Measurements from ENCODE around the gene CREB3L1. TPM values are rescaled to one million over a fixed set of nuclear protein-coding genes. Genes with fewer than 3 reads are reported as not detected.

The CREB3L1 gene
- total RNA-seq, 1 donor from 2014 or later: 0.53 TPM

- FAIRE-seq (no peak), DNase-seq (ENCODE audit: low read depth) (no peak)
- TF ChIP-seq CTCF (IDR thresholded peaks at IDR 0.05; ENCODE audit: insufficient read depth, low read length, severe bottlenecking): no peak
- no peak overlapping the region for H3K4me3 ChIP-seq (ENCODE audit: low read depth, low read length)
- H3K36me3 ChIP-seq (ENCODE audit: control insufficient read depth, insufficient read depth, low read length): peaks cover 1% of the 10 kb centered on the region
- no peaks in the 10 kb centered on the region for H3K27me3 ChIP-seq (ENCODE audit: control insufficient read depth, insufficient read depth, low read length)
Observed at GRCh38 chr11:46362156-46363030, 84.9 kb downstream of the CREB3L1 start.

GRCh38 chr11:46363031-46363407, 85.6 kb downstream of the CREB3L1 start:
- Histone ChIP-seq H3K4me3 (ENCODE audit: low read depth, low read length) (no peak overlapping the region), H3K27me3 (ENCODE audit: control insufficient read depth, insufficient read depth, low read length) (no peaks in the 10 kb centered on the region), H3K36me3 (ENCODE audit: control insufficient read depth, insufficient read depth, low read length) (peaks cover 4% of the 10 kb centered on the region)
- FAIRE-seq: no peak
- DNase-seq (ENCODE audit: low read depth): peak; percentile 61
- no peak for TF ChIP-seq CTCF (IDR thresholded peaks at IDR 0.05; ENCODE audit: insufficient read depth, low read length, severe bottlenecking)

- peaks cover 8% of the 10 kb centered on the region for H3K36me3 ChIP-seq (ENCODE audit: control insufficient read depth, insufficient read depth, low read length)
- H3K27me3 ChIP-seq (ENCODE audit: control insufficient read depth, insufficient read depth, low read length): no peaks in the 10 kb centered on the region
- H3K4me3 ChIP-seq (ENCODE audit: low read depth, low read length): no peak overlapping the region
- DNase-seq (ENCODE audit: low read depth) (peak; percentile 69), FAIRE-seq (no peak)
- TF ChIP-seq CTCF (IDR thresholded peaks at IDR 0.05; ENCODE audit: insufficient read depth, low read length, severe bottlenecking): peak; percentile 54
Observed at GRCh38 chr11:46363455-46364005, 86.1 kb downstream of the CREB3L1 start.

- no peak for DNase-seq (ENCODE audit: low read depth)
- peaks cover 11% of the 10 kb centered on the region for H3K36me3 ChIP-seq (ENCODE audit: control insufficient read depth, insufficient read depth, low read length)
- FAIRE-seq: no peak
- no peaks in the 10 kb centered on the region for H3K27me3 ChIP-seq (ENCODE audit: control insufficient read depth, insufficient read depth, low read length)
- TF ChIP-seq CTCF (IDR thresholded peaks at IDR 0.05; ENCODE audit: insufficient read depth, low read length, severe bottlenecking): no peak
- H3K4me3 ChIP-seq (ENCODE audit: low read depth, low read length): no peak overlapping the region
Observed at GRCh38 chr11:46364056-46364455, 86.6 kb downstream of the CREB3L1 start.

GRCh38 chr11:46364791-46365190, 87.3 kb downstream of the CREB3L1 start:
- TF ChIP-seq CTCF (IDR thresholded peaks at IDR 0.05; ENCODE audit: insufficient read depth, low read length, severe bottlenecking): no peak
- no peak for FAIRE-seq
- DNase-seq (ENCODE audit: low read depth): no peak
- Histone ChIP-seq H3K27me3 (ENCODE audit: control insufficient read depth, insufficient read depth, low read length) (no peaks in the 10 kb centered on the region), H3K36me3 (ENCODE audit: control insufficient read depth, insufficient read depth, low read length) (peaks cover 13% of the 10 kb centered on the region), H3K4me3 (ENCODE audit: low read depth, low read length) (no peak overlapping the region)

Measured in bronchial epithelial cell (primary cell).